Measurements from ENCODE around the gene ATP11C.

DNA sequence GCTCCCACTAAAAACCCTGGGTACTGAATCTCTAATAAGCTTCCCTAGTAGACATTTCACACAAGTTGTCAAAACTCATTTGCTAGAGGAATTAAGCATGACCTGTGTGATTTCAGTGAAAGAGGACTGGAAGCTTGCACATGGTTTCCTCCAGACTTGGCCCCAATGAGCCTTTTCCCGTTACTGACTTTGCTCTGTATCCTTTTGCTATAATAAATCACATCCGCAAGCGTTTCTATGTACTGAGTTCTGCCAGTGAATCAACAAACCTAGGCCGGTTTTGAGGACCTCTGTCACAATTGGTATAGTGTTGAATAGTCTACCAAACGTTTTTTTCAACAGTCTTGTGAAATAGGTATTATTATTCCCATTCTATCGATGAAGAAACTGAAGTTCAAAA lies 8.2 kb downstream of the ATP11C start:
- TF ChIP-seq, protein P1, sequence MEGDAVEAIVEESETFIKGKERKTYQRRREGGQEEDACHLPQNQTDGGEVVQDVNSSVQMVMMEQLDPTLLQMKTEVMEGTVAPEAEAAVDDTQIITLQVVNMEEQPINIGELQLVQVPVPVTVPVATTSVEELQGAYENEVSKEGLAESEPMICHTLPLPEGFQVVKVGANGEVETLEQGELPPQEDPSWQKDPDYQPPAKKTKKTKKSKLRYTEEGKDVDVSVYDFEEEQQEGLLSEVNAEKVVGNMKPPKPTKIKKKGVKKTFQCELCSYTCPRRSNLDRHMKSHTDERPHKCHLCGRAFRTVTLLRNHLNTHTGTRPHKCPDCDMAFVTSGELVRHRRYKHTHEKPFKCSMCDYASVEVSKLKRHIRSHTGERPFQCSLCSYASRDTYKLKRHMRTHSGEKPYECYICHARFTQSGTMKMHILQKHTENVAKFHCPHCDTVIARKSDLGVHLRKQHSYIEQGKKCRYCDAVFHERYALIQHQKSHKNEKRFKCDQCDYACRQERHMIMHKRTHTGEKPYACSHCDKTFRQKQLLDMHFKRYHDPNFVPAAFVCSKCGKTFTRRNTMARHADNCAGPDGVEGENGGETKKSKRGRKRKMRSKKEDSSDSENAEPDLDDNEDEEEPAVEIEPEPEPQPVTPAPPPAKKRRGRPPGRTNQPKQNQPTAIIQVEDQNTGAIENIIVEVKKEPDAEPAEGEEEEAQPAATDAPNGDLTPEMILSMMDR (IDR thresholded peaks at IDR 0.05): no peak
- no peak for TF ChIP-seq POLR2A (IDR thresholded peaks at IDR 0.05)

All from adrenal gland (tissue), 5 donors.